Erythroblast (primary cell): ENCODE measurements around the gene ARHGDIA.
"Not testable (repeated sequence)": the region's sequence is repeated elsewhere in the genome, so short reads cannot be mapped to it uniquely, and the experiment has no call there.

Experiments used
- DNase-seq, 2 experiments: peaks; one replicate each; lab custom pipeline; 2025; lab: John Stamatoyannopoulos, UW
- GATA1 ChIP-seq: IDR thresholded peaks from 2 replicates; pipeline ENCODE4 v1.6.1; 2011; ENCODE audit warnings: low read depth, mild to moderate bottlenecking, control low read depth, low read length, moderate library complexity
- POLR2A ChIP-seq: IDR thresholded peaks from 2 replicates; pipeline ENCODE4 v1.6.1; 2011; ENCODE audit warnings: mild to moderate bottlenecking, low read length

The ARHGDIA gene

DNA sequence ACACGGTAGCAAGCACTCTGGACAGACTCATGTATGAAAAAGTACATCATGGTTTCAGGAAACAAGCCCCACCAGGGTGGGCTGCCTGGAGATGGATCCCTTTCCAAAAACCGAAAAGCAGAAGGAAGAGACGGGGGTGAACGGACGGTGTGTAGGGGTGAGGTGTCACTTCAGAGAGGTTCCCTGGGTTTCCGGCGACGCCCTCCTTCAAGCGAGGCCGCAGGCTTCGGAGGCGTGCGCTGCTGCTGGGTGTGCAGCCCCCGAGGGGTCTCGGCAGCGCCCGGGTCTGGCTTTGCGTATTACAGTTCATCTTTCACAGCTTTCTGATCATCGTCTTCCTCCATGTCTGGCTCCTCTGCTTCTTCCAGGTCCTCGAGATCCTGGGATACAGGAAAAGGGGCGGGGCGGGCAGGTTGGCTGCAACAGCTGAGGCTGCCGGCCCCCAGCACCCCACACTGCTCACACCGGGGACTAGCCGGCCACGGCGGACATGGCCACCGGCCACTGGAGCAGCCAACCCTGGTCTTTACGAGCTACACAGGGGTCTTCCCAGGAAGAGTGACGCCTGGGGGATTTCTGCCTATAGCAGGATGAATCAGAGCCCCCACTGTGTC lies 27.3 kb downstream of the ARHGDIA start:
- DNase-seq: no peak
- TF ChIP-seq POLR2A (no peak), GATA1 (no peak)

DNA sequence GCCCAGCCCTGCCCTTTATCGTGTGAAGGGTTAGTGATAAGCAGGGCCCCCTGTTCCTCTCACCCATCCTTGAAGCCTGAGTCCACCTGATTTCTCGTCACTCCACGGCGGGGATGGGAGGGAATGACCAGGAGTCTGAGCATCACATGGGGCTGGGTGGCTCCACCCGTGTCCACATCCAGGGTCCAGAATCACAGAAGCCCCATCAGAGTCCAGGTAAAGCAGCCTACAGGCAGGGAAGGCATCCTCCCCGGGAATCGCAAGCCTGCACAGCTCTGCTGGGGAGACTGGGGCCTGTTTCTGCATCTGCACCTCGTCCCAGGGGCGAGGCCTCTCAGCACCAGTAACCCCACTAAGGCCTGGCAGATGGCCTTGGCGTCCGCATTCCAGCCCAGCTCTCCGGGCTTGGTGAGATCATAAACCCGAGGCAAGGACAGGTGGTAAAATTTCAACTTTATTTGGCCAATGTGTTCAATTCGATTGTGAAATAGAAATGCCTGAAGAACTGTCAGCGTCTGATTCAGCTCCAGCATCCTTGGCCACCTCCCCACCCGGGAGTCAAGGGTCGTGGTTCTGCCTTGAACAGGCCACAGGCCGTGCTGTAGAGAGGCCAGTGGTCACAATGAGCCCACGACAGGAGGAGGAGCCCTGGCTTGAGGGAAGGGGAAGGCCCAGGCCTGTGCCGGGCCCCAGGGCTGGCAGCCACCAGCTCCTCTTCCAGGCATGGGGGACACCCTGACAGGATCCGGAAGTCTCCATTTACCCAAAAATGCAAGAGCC lies 28.2 kb downstream of the ARHGDIA start:
- DNase-seq: no peak
- TF ChIP-seq POLR2A: no peak
- TF ChIP-seq GATA1: no peak

DNA sequence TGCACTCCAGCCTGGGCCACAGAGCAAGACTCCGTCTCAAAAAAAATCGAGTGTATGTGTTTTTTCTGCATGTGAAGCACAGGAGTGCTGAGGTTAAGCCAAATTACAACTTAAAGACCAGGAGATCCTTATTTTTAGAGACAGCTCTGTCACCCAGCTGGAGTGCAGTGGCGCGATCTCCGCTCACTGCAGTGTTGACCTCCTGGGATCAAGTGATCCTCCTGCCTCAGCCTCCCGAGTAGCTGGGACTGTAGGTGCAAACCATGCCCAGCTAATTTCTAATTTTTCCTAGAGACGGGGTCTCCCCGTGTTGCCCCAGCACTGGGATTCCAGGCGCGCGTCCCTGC lies 28.8 kb downstream of the ARHGDIA start:
- DNase-seq: no peak
- TF ChIP-seq POLR2A (no peak), GATA1 (no peak)

DNA sequence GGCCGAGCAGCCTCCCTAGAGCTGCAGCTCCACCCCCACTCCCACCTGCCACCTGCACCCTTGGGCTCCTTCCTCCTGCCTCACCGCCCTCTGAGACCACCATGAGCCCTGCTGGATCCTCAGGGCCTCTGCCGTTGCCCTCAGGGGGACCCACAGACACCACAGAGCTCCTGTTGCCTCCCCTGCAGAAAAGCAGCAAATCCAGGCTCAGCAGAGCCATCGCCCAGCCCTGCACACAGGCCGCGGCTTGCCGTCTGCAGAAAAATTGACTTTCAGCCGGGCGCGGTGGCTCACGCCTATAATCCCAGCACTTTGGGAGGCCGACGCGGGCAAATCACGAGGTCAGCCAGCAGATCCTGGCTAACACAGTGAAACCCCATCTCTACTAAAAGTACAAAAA lies 29.3 kb downstream of the ARHGDIA start:
- no peak for TF ChIP-seq GATA1
- no peak for TF ChIP-seq POLR2A
- no peak for DNase-seq

- DNase-seq: no peak
- TF ChIP-seq POLR2A: no peak
These were observed 30.0 kb downstream of the ARHGDIA start for GRCh38 chr17:81840826-81841778.

- not testable (repeated sequence) for DNase-seq
These were observed 31.1 kb downstream of the ARHGDIA start for GRCh38 chr17:81840059-81840458.

DNA sequence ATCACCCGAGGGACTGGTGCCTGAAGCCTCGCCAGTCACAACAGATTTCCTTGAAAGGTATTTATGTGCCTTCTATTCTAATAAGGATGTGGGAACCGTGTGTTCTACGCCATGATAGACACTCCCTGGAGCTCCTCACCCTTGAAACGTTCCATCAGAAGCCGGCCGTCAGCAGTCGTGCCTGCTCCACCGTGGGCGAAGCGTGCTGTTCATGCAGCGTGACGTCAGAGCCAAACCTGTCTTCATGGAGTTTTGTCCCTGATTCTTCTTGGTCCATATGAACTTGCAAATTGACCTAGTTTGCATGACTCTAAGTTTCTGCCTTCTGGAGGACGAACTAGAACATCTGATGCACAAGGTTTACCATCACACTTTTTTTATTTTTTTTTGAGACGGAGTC lies 31.8 kb downstream of the ARHGDIA start:
- DNase-seq: no peak
- TF ChIP-seq GATA1 (no peak), POLR2A (no peak)

DNA sequence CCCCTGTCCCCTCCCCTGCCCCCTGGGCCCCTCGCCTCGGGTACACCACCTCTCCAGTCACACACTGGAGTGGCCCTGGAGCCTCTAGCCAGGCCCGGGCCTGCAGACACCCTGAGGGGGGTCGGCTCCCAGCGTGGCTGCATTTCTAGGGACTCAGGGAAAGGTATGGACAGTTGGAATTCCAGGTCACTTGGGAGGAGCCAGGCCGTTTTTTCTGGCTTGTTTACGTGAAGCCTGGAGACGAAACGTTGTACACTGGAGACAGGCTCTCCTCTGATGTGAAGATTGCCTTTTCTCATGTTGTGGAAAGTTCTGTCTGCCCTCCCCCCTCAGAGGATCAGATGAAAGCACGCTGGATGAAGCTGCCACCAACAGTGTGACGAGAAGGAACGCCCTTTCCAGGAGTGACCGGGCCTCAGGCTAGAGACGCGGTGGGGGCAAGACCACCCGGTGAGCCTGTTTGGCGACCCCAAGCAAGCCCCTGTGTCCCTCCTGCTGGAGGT lies 32.3 kb downstream of the ARHGDIA start:
- TF ChIP-seq POLR2A (no peak), GATA1 (no peak)
- no peak for DNase-seq

- no peak for TF ChIP-seq GATA1
- no peak for TF ChIP-seq POLR2A
- no peak for DNase-seq
These were observed 33.5 kb downstream of the ARHGDIA start for GRCh38 chr17:81837641-81838040.

DNA sequence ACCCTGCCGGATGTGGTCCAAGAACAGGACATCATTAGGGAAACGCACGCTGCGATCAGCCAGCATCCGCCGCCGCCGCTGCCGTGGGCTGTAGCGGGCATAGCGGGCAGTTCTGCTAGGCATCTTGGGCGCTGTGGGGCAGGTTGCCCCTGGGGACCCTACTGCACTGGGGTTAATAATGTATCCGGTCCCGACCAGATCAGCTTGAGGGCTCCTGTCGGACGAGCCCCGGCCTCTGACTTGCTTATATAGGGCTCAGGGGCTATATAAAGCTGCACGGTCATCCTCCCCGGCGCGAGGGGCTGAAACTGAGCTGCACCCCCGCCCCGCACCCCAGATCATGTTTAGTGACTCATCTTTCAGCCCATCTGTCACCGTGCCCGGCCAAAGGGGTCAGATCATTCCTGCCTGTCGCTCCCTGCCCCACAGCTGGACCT lies 36.3 kb downstream of the ARHGDIA start, which contains the start of gene PPP1R27:
PPP1R27 (minus strand) TSS at position 220 of the 437 bp plus-strand sequence; CDS start at position 123, 97 bp downstream.
- TF ChIP-seq GATA1 (no peak), POLR2A (no peak)
- no peak for DNase-seq

DNA sequence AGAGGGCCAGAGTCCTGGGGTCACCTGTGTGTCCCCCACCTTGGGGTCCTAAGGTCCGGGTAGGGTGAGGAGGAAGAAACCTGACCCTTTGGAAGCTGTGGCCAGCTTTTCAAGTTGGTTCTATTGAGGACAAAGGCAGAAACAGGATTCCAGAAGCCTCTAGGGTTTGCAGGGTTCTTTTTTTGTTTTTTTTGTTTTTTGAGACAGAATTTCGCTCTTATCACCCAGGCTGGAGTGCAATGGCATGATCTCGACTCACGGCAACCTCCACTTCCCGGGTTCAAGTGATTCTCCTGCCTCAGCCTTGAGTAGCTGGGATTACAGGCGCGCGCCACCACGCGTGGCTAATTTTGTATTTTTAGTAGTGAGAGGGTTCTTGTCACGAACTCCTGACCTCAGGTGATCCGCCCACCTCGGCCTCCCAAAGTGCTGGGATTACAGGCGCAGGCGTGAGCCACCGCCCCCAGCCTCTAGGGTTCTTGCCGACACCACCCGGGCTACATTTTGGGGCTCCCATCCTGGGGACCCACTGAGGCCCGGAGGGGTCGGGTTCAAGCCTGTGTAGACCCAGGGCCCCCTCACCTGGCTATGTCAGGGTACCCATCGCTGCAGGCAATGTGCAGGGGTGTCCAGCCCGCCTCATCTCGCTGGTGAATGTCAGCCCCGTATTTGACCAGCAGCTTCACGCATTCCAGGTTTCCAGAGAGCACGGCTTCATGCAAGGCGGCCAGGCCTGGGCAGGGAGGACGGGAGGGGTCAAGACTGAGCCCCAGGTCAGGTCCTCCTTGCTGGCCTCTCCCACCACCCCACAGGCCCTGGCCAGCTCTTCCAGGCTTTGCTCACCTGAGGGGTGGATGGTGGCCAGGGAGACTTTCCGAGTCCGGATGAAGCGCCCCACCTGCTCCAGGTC lies 37.0 kb downstream of the ARHGDIA start:
- TF ChIP-seq GATA1 (no peak), POLR2A (no peak)
- no peak for DNase-seq

DNA sequence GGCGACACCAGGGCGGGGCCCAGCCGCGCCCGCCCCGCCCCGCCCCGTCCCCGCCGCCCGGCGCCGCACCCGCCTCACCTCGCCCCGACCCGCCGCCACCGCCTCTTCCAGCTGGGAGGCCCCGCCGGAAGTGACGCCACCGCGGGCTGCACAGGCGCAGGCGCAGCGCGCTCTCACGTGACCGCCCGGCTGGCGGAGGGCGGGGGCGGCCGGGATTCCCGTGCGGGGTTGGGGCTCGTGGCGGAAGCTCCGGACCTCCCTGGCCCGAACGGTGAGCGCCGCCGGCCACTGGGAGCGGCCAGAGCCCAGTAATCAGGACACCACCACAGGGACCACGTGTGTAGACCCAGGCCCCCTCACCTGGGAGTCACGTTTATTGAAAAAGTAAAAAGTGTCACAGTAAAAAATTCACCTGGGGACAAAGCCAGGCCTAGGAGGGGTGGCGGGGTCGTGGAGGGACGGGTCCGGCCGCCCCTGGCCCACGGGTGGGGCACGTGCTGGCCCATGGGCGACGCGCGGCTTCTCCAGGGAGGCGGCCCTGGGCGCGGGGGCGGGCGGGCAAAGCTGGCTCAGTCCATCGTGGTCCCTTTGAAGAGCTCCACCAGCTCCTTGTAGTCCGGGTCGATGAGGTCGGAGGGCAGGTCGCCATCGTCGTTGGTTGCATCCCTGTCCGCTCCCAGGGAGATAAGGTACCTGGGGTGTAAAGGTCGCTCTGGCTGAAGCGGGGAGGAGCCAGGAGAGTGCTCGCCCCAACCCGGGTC lies 37.8 kb downstream of the ARHGDIA start, which contains the start of gene MCRIP1:
MCRIP1 (minus strand) TSS at position 132 of the 761 bp plus-strand sequence. CDS start 8,785 bp downstream, outside the sequence.
- DNase-seq: peak; percentile 96 to 98
- TF ChIP-seq GATA1 (no peak), POLR2A (peak; percentile 70)

GRCh38 chr17:81832608-81833159 lies 38.5 kb downstream of the ARHGDIA start:
- peak; percentile 59 to 69 for DNase-seq
- TF ChIP-seq POLR2A (no peak), GATA1 (no peak)
